Measurements from ENCODE around the gene EXOC1. TPM values are rescaled to one million over a fixed set of nuclear protein-coding genes. Genes with fewer than 3 reads are reported as not detected.

Gene EXOC1
- total and polyA plus RNA-seq, 12 donors: 14.2 to 44.2 (median 29.2) TPM

DNA sequence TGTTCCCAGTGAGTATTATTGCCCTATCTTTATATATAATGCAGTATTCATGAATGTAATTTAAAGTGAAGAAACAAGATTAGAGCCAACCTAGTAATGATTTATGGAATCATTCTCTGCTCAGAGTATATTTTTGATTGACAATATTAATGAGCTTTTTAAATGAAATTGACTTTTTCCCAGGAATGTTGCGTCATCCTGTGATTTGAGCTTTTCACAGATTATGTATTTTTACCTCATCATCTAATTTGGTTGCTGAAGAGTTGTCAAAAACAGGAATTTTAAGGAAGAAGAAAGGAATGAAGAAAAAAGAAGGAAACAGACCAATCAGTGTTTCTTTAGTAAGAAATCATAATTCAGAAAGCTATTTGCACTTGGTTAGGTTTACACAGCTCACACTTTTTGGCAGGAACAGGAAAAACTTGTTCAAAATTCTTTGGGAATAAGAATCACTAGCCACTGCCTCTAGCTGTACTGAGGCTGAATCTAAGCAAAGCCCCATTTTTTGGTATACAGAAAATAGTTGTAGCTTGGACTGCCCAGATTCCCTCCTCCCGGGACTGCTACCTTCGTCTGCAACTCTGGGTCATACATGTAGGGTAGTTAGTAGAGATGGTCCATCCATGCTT is 27.3 kb downstream of the EXOC1 start:
- no peaks in the 10 kb centered on the region for H3K4me1 ChIP-seq (replicated peaks in 1 of 2)
- WGBS, 4 donors: 93 to 99% (median 97%) methylated on average over 3 of the region's 3 CpGs
- H3K27ac ChIP-seq: no peak overlapping the region
- H3K36me3 ChIP-seq (replicated peaks in 1 of 2): peaks cover 0 to 31% of the 10 kb centered on the region in 2 donors
- no peak overlapping the region for H3K4me3 ChIP-seq
- DNase-seq: no peak
- intact Hi-C loops (cut with DNase I): no loop called here
- no peaks in the 10 kb centered on the region for H3K27me3 ChIP-seq
- TF ChIP-seq, protein P1, sequence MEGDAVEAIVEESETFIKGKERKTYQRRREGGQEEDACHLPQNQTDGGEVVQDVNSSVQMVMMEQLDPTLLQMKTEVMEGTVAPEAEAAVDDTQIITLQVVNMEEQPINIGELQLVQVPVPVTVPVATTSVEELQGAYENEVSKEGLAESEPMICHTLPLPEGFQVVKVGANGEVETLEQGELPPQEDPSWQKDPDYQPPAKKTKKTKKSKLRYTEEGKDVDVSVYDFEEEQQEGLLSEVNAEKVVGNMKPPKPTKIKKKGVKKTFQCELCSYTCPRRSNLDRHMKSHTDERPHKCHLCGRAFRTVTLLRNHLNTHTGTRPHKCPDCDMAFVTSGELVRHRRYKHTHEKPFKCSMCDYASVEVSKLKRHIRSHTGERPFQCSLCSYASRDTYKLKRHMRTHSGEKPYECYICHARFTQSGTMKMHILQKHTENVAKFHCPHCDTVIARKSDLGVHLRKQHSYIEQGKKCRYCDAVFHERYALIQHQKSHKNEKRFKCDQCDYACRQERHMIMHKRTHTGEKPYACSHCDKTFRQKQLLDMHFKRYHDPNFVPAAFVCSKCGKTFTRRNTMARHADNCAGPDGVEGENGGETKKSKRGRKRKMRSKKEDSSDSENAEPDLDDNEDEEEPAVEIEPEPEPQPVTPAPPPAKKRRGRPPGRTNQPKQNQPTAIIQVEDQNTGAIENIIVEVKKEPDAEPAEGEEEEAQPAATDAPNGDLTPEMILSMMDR (IDR thresholded peaks at IDR 0.05): no peak
- no peak for TF ChIP-seq POLR2A (IDR thresholded peaks at IDR 0.05)
- H3K9me3 ChIP-seq (replicated peaks in 1 of 3): no peaks in the 10 kb centered on the region

- no peak overlapping the region for H3K27ac ChIP-seq
- no peaks in the 10 kb centered on the region for H3K4me1 ChIP-seq (replicated peaks in 1 of 2)
- no peaks in the 10 kb centered on the region for H3K9me3 ChIP-seq (replicated peaks in 1 of 3)
- H3K36me3 ChIP-seq (replicated peaks in 1 of 2): peaks cover 0 to 24% of the 10 kb centered on the region in 2 donors
- intact Hi-C loops (cut with DNase I): no loop called here
- no peak overlapping the region for H3K4me3 ChIP-seq
- no peak for DNase-seq
- 87 to 93% (median 90%) methylated on average over 2 of the region's 2 CpGs for WGBS, 4 donors
- TF ChIP-seq POLR2A (IDR thresholded peaks at IDR 0.05): no peak
- TF ChIP-seq, protein P1 (IDR thresholded peaks at IDR 0.05): no peak
- H3K27me3 ChIP-seq: no peaks in the 10 kb centered on the region
Measured at GRCh38 chr4:55884093-55884850, 30.8 kb downstream of the EXOC1 start.

DNA sequence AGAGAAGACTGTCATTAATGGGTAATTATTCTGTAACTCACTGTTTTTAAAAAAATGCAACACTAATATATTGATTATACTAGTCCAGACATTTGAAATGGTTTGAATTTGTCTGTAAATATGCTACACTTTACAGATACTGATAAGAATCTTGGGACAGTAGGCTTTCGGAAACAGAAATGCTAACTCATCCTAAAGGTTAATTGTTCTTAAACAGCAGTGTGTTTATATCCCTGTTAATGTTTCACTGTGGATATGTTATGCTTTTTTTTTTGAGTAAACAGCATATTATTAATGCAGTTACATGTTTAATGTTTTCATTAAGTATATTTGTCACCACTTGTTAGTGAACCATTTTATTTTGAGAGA is 31.4 kb downstream of the EXOC1 start:
- Histone ChIP-seq H3K4me1 (replicated peaks in 1 of 2) (no peaks in the 10 kb centered on the region), H3K9me3 (replicated peaks in 1 of 3) (no peaks in the 10 kb centered on the region), H3K27me3 (no peaks in the 10 kb centered on the region), H3K36me3 (replicated peaks in 1 of 2) (peaks cover 0 to 24% of the 10 kb centered on the region in 2 donors), H3K27ac (no peak overlapping the region), H3K4me3 (no peak overlapping the region)
- TF ChIP-seq, protein P1 (IDR thresholded peaks at IDR 0.05): no peak
- no peak for TF ChIP-seq POLR2A (IDR thresholded peaks at IDR 0.05)
- 80 to 91% (median 83%) methylated on average over 1 of the region's 1 CpG for WGBS, 4 donors
- no peak for DNase-seq
- intact Hi-C loops (cut with DNase I): no loop called here

DNA sequence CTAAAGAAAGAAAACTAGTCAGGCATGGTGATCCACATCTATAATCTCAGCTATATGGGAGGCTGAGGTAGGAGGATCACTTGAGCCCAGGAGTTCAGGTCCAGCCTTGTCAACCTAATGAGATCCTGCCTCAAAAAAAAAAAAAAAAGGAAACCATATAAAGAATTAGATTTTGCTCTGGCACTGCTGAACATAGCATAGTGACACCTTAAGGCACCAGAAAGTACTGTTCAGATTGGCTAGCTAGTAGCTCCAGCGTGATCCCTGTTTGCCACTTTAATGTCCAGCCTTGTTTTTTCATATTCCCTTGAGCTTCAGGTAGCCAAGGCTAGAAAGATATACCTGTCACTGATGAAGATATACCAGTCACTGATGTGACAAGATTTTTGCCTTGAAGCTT is 34.1 kb downstream of the EXOC1 start:
- peaks cover 0 to 12% of the 10 kb centered on the region in 2 donors for H3K36me3 ChIP-seq (replicated peaks in 1 of 2)
- intact Hi-C loops (cut with DNase I): no loop called here
- no peak overlapping the region for H3K4me3 ChIP-seq
- WGBS, 4 donors: 86 to 100% (median 94%) methylated on average over 1 of the region's 1 CpG
- DNase-seq: no peak
- no peaks in the 10 kb centered on the region for H3K27me3 ChIP-seq
- H3K9me3 ChIP-seq (replicated peaks in 1 of 3): no peaks in the 10 kb centered on the region
- H3K27ac ChIP-seq: no peak overlapping the region
- no peak for TF ChIP-seq POLR2A (IDR thresholded peaks at IDR 0.05)
- TF ChIP-seq, protein P1 (IDR thresholded peaks at IDR 0.05): no peak
- H3K4me1 ChIP-seq (replicated peaks in 1 of 2): no peaks in the 10 kb centered on the region

Measured in adrenal gland (tissue), 12 donors.